Right cardiac atrium (tissue), 5 donors: ENCODE results near the gene KPRP. TPM values are rescaled to one million over a fixed set of nuclear protein-coding genes. Genes with fewer than 3 reads are reported as not detected.

Source experiments
- ATAC-seq, 2 donors: fragments of 200-7000 bp; cut with Tn5 transposase; one replicate each; pipeline versions ENCODE4 v1.8.0 to v1.9.1; 2020; ENCODE audit warnings: moderate library complexity in 2 of 2, mild to moderate bottlenecking in 1 of 2
- DNase-seq, 3 donors: peaks; one replicate each; pipeline ENCODE4 v3.0.0-alpha.2; 2020
- H3K27ac ChIP-seq: one replicate; pipeline ENCODE4 v1.5.1; 2013; ENCODE audit warnings: mild to moderate bottlenecking, low read length, control low read depth, moderate library complexity
- H3K27me3 ChIP-seq: one replicate; pipeline ENCODE4 v1.6.1; 2013; ENCODE audit not compliant: control insufficient read depth, insufficient read depth
- H3K4me1 ChIP-seq: one replicate; pipeline ENCODE4 v1.6.1; 2013; ENCODE audit warnings: low read length; ENCODE audit not compliant: control insufficient read depth, insufficient read depth
- H3K4me3 ChIP-seq: one replicate; pipeline ENCODE4 v1.5.1; 2013; ENCODE audit warnings: low read length, control low read depth
- H3K9me3 ChIP-seq: one replicate; pipeline ENCODE4 v1.6.1; 2013; ENCODE audit warnings: low read length; ENCODE audit not compliant: control insufficient read depth
- WGBS: extraction: QIAGEN DNeasy Blood & Tissue Kit; methylation state at CpG from one replicate; pipeline ENCODE4 v1.1.7; 2013; 5-methylcytosine and 5-hydroxymethylcytosine counted together
- intact Hi-C, 4 donors: fragments of 100-400 bp; cut with DNase I; formaldehyde crosslinking; loops; one replicate each; pipeline versions ENCODE4 v1.11.0 to v1.14.0; 2022 to 2023
- polyA plus RNA-seq: library from polyadenylated mRNA; stranded (reverse); fragments of 200-250 nt; gene quantifications from one replicate; pipeline ENCODE4 v1.2.3, GENCODE V29; 2013
- total RNA-seq, 4 donors: library from RNA; stranded (reverse); fragmentation: NEBNext Ultra II Directional; extraction: Animal tissue kit (Norgen Biotek cat#: 25700); gene quantifications; one replicate each; pipeline ENCODE4 v1.2.1, GENCODE V29; 2021
- donor health status: healthy with polysubstance abuse.
- donor health status: DM: no; HTN: yes; CAD: no.
- donor health status: DM: no; HTN: no; CAD: no.
- donor health status: DM: no; HTN: yes; CAD: no; lungs with severe emphysema.
- donor health status: DM: yes; HTN: yes; CAD: no.

The KPRP gene
- total and polyA plus RNA-seq, 5 donors, result not detected

GRCh38 chr1:152747831-152748230, 10.0 kb upstream of the KPRP start:
- ATAC-seq (no peak), DNase-seq (no peak)
- H3K27me3 ChIP-seq, result no peaks in the 10 kb centered on the region
- no peak overlapping the region for H3K4me3 ChIP-seq
- intact Hi-C loops, result no loop called here
- H3K4me1 ChIP-seq, result no peaks in the 10 kb centered on the region
- WGBS, result 38% methylated on average over 1 of the region's 1 CpG
- H3K9me3 ChIP-seq, result no peaks in the 10 kb centered on the region
- no peak overlapping the region for H3K27ac ChIP-seq

GRCh38 chr1:152752225-152752624, 5.6 kb upstream of the KPRP start:
- no peak for ATAC-seq
- WGBS, result 59% methylated on average over 1 of the region's 1 CpG
- no peaks in the 10 kb centered on the region for H3K27me3 ChIP-seq
- no peaks in the 10 kb centered on the region for H3K4me1 ChIP-seq
- intact Hi-C loops, result no loop called here
- H3K9me3 ChIP-seq, result no peaks in the 10 kb centered on the region
- H3K27ac ChIP-seq, result no peak overlapping the region
- no peak overlapping the region for H3K4me3 ChIP-seq
- no peak for DNase-seq

DNA sequence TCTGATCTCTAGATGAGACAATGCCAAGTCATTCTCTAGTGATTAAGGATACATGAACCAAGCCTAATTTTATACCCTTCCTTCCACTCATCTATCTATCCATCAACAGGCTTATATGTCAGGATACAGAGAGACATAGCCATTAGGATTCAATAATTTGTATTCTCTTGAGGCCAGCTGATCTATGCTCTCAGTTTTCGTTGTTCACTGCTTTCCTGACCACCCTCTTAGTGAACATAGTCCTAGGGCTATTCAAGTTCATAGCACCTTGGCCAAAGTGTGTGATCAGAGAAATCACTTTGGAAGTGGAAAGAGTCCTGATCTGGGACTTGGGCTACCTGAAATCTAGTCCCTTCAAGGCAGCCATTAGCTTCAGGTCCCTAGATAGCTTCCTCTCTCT, 4.2 kb upstream of the KPRP start:
- DNase-seq, result no peak
- Histone ChIP-seq H3K9me3 (no peaks in the 10 kb centered on the region), H3K27me3 (no peaks in the 10 kb centered on the region), H3K27ac (no peak overlapping the region), H3K4me3 (no peak overlapping the region), H3K4me1 (no peaks in the 10 kb centered on the region)
- WGBS, result 15% methylated on average over 1 of the region's 1 CpG
- no peak for ATAC-seq
- intact Hi-C loops, result no loop called here

DNA sequence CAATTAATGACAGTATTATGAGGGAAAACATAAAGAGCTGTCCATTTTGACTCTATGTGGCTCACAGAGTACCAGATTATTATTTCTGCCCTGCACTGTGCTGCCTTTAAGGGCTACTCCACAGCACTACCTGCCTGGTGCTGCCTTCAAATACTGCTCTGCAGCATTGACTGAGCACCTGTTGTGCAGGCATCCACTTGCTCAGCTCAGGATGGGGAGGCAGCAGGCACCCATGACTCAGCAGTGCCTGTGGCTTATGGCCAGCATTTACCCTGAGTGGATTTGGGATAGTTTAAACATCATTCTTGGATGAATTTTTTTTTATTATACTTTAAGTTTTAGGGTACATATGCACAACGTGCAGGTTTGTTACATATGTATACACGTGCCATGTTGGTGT, 953 bp upstream of the KPRP start:
- no peaks in the 10 kb centered on the region for H3K9me3 ChIP-seq

DNA sequence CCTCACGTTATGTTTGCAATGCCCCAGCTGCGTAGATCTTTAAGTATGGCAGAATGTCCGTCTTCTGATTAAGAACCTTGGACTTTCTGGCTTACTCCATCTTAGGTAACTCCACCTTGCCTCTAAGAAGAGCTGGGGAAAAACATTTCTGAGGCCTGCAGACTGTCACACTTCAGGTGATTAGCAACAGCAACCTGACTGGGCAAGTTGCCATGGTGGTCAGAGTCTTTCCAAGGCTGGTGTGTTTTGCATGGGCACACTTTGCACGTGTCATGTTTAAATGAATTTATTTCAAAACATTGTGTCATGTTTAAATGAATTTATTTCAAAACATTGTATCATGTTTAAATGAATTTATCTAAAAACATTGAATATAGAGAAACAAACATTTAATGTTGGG, 811 bp downstream of the KPRP start:
- intact Hi-C loops, result no loop called here
- Histone ChIP-seq H3K27me3 (no peaks in the 10 kb centered on the region), H3K27ac (no peak overlapping the region), H3K4me3 (no peak overlapping the region), H3K4me1 (no peaks in the 10 kb centered on the region), H3K9me3 (no peaks in the 10 kb centered on the region)
- ATAC-seq, result no peak
- no peak for DNase-seq
- WGBS, result 75% methylated on average over 4 of the region's 4 CpGs

More for the DNA sequence above, 953 bp upstream of the KPRP start:
- H3K4me3 ChIP-seq, result no peak overlapping the region
- DNase-seq, result no peak
- ATAC-seq, result no peak
- no peaks in the 10 kb centered on the region for H3K27me3 ChIP-seq
- WGBS, result 53% methylated on average over 2 of the region's 2 CpGs
- H3K4me1 ChIP-seq, result no peaks in the 10 kb centered on the region
- intact Hi-C loops, result no loop called here
- H3K27ac ChIP-seq, result no peak overlapping the region

- H3K27ac ChIP-seq, result no peak overlapping the region
- WGBS, result 83% methylated on average over 8 of the region's 8 CpGs
Observed at GRCh38 chr1:152759453-152760173, 1.8 kb downstream of the KPRP start.

DNA sequence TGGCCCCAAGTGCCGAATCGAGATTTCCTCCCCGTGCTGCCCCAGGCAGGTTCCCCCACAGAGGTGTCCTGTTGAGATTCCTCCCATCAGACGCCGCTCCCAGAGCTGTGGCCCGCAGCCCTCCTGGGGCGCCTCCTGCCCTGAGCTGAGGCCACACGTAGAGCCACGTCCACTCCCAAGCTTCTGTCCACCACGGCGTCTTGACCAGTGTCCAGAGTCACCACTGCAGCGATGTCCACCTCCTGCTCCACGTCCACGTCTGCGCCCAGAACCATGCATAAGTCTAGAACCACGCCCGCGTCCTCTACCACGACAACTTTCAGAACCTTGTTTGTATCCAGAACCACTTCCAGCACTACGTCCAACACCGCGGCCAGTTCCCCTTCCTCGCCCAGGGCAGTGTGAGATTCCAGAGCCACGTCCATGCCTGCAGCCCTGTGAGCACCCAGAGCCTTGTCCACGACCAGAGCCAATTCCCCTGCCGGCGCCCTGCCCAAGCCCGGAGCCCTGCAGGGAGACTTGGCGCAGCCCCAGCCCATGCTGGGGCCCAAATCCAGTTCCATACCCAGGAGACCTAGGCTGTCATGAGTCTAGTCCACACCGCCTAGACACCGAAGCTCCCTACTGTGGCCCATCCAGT, 2.8 kb downstream of the KPRP start:
- ATAC-seq, result peak in 1 of 2 donors; percentile 16
- 91% methylated on average over 31 of the region's 31 CpGs for WGBS
- DNase-seq, result peak in 2 of 3 donors; percentile 41 to 53
- Histone ChIP-seq H3K4me3 (no peak overlapping the region), H3K9me3 (no peaks in the 10 kb centered on the region), H3K27me3 (no peaks in the 10 kb centered on the region), H3K4me1 (no peaks in the 10 kb centered on the region), H3K27ac (no peak overlapping the region)
- intact Hi-C loops, result no loop called here

More at GRCh38 chr1:152759453-152760173, 1.8 kb downstream of the KPRP start:
- intact Hi-C loops, result no loop called here
- DNase-seq, result peak in 1 of 3 donors; percentile 14
- H3K9me3 ChIP-seq, result no peaks in the 10 kb centered on the region
- no peaks in the 10 kb centered on the region for H3K4me1 ChIP-seq
- H3K27me3 ChIP-seq, result no peaks in the 10 kb centered on the region
- H3K4me3 ChIP-seq, result no peak overlapping the region
- ATAC-seq, result no peak

GRCh38 chr1:152761609-152762213, 3.9 kb downstream of the KPRP start:
- no peak overlapping the region for H3K4me3 ChIP-seq
- ATAC-seq (no peak), DNase-seq (no peak)
- no peaks in the 10 kb centered on the region for H3K4me1 ChIP-seq
- no peaks in the 10 kb centered on the region for H3K9me3 ChIP-seq
- peaks cover 2% of the 10 kb centered on the region for H3K27me3 ChIP-seq
- H3K27ac ChIP-seq, result no peak overlapping the region
- intact Hi-C loops, result no loop called here
- WGBS, result 82% methylated on average over 3 of the region's 3 CpGs

DNA sequence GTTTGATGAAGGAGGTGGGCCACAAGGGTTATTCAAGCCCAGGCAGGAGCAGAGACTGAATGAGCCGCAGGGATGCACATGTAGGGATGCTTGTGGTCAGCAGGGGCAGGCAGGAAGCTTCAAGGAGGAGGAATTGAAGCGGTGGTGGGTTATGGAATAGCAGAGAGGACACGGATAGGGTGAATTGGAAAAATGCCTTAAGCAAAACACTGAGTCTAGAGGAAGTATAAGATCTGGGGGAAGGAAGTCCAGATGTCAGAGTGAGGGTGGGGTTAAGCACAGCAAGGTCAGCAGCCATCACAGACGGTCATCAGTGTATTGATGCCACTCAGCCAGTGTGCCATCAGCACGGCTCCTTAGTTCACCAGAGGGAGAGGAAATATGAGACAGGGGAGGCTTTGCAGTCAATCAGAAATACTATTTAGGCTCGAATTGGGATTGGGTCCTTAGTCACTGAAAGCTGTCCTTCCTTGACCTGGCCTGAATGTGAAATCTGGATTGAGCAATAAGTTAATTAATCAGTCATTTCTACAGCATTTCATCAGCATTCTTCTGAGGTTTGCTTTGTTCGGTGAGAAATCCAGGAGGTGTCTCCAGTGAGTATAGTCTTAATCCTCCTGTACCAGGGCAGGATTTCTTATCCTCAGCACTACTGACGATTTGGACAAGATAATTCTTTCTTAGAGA, 11.2 kb downstream of the KPRP start:
- WGBS, result 48% methylated on average over 8 of the region's 8 CpGs

DNA sequence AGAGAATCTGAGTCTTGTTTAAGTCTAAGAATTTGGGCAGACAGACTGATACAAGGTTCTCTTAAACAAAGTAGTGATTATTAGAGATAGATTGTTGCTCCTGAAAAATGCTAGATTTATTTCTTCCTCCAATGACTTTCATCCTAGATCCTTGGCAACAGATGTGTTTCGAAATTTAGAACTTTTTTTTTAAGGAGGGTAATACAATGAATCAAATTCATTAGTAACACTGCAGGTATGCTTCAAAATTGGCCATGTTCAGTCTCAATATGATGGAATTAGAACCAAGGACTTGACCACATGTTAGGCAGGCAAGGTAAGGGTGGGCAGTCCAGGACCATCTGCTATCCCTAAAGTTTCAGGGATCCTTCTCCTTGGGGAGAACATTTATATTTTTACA, 12.6 kb downstream of the KPRP start:
- Histone ChIP-seq H3K27me3 (peaks cover 2% of the 10 kb centered on the region), H3K9me3 (no peaks in the 10 kb centered on the region), H3K4me1 (no peaks in the 10 kb centered on the region), H3K4me3 (no peak overlapping the region), H3K27ac (no peak overlapping the region)
- intact Hi-C loops, result no loop called here
- ATAC-seq, result no peak
- DNase-seq, result no peak
- WGBS, result 73% methylated on average over 1 of the region's 1 CpG

More for the DNA sequence above, 11.2 kb downstream of the KPRP start:
- H3K27ac ChIP-seq, result no peak overlapping the region
- intact Hi-C loops, result no loop called here
- no peaks in the 10 kb centered on the region for H3K4me1 ChIP-seq
- ATAC-seq (no peak), DNase-seq (no peak)
- H3K27me3 ChIP-seq, result peaks cover 2% of the 10 kb centered on the region
- H3K4me3 ChIP-seq, result no peak overlapping the region
- no peaks in the 10 kb centered on the region for H3K9me3 ChIP-seq

- no peak within 1 kb of the TSS for H3K27ac ChIP-seq
- H3K4me3 ChIP-seq, result no peak within 1 kb of the TSS
- no peaks in the 10 kb centered on the region for H3K27me3 ChIP-seq
- DNase-seq (no peak), ATAC-seq (no peak)
- H3K9me3 ChIP-seq, result no peaks in the 10 kb centered on the region
- no peaks in the 10 kb centered on the region for H3K4me1 ChIP-seq
- 63% methylated on average over 6 of the region's 6 CpGs for WGBS
- intact Hi-C loops, result no loop called here
Observed at GRCh38 chr1:152774875-152775274, 17.1 kb downstream of the KPRP start, which contains the start of gene LCE1F. LCE1F (plus strand) TSS chr1:152775140; CDS start chr1:152776372, 1,232 bp downstream.
